HEK293 (cell line): ENCODE measurements around the gene CCDC3.

Source experiments
- CTCF ChIA-PET: fragments of 350-600 bp; formaldehyde crosslinking; extraction: SDS; loops from one replicate; lab custom pipeline; 2021; ENCODE audit warnings: antibody characterized with exemption; lab: Yijun Ruan, JAX
- POLR2A ChIA-PET: fragments of 300-600 bp; formaldehyde crosslinking; extraction: SDS; loops from one replicate; lab custom pipeline; 2020; ENCODE audit warnings: antibody characterized with exemption, inconsistent platforms; lab: Yijun Ruan, JAX
- H3K27ac ChIP-seq: fragments of 200-500 bp; sonication (Bioruptor generic); 2 replicates; pipeline ENCODE4 v1.5.1; 2014; ENCODE audit warnings: low read depth, low read length, control low read depth, inconsistent platforms; ENCODE audit errors: extremely low read depth
- H3K36me3 ChIP-seq, 2 experiments: fragments of 200-500 bp in 1 of 2; sonication (Bioruptor generic) in 1 of 2; 1 replicate in 1 of 2; 2 replicates in 1 of 2; pipeline ENCODE4 v1.5.1; 2014 to 2017; ENCODE audit warnings: inconsistent platforms in 2 of 2, low read length in 2 of 2; ENCODE audit not compliant: control insufficient read depth in 2 of 2, insufficient read depth in 1 of 2
- H3K4me1 ChIP-seq: fragments of 200-500 bp; sonication (Bioruptor generic); 2 replicates; pipeline ENCODE4 v1.5.1; 2014; ENCODE audit warnings: mild to moderate bottlenecking, low read length, inconsistent platforms; ENCODE audit not compliant: control insufficient read depth, insufficient read depth
- H3K4me3 ChIP-seq: 2 replicates; pipeline ENCODE4 v1.5.1; 2011; ENCODE audit warnings: low read depth, mild to moderate bottlenecking, control low read depth, low read length, moderate library complexity
- H3K9me3 ChIP-seq: fragments of 200-500 bp; sonication (Bioruptor generic); 2 replicates; pipeline ENCODE4 v1.5.1; 2014; ENCODE audit warnings: low read depth, low read length, inconsistent platforms; ENCODE audit not compliant: control insufficient read depth, insufficient read depth
- CTCF ChIP-seq: fragments of 450-650 bp; formaldehyde crosslinking; IDR thresholded peaks from 2 replicates; pipeline ENCODE4 v1.5.1; 2016; ENCODE audit warnings: missing biosample characterization, missing genetic modification characterization
- IKZF3 ChIP-seq: fragments of 450-650 bp; IDR thresholded peaks from 2 replicates; pipeline ENCODE4 v1.5.0; 2018; ENCODE audit warnings: missing biosample characterization, mild to moderate bottlenecking, missing genetic modification characterization, moderate library complexity
- KLF1 ChIP-seq: fragments of 450-650 bp; formaldehyde crosslinking; IDR thresholded peaks from 2 replicates; pipeline ENCODE4 v1.5.1; 2016; ENCODE audit warnings: missing biosample characterization, missing genetic modification characterization
- KLF8 ChIP-seq: fragments of 450-650 bp; formaldehyde crosslinking; IDR thresholded peaks from 2 replicates; pipeline ENCODE4 v1.5.1; 2016; ENCODE audit warnings: missing biosample characterization, missing genetic modification characterization
- OSR2 ChIP-seq: fragments of 450-650 bp; formaldehyde crosslinking; IDR thresholded peaks from 2 replicates; pipeline ENCODE4 v1.5.1; 2016; ENCODE audit warnings: missing biosample characterization, missing genetic modification characterization
- PRDM10 ChIP-seq: fragments of 450-650 bp; formaldehyde crosslinking; IDR thresholded peaks from 2 replicates; pipeline ENCODE4 v1.5.1; 2016; ENCODE audit warnings: missing biosample characterization, missing genetic modification characterization
- REPIN1 ChIP-seq: fragments of 450-650 bp; formaldehyde crosslinking; IDR thresholded peaks from 2 replicates; pipeline ENCODE4 v1.5.1; 2017; ENCODE audit warnings: missing biosample characterization, missing genetic modification characterization, low read depth
- ZFP69B ChIP-seq: fragments of 450-650 bp; formaldehyde crosslinking; IDR thresholded peaks from 2 replicates; pipeline ENCODE4 v1.5.1; 2016; ENCODE audit warnings: missing biosample characterization, missing genetic modification characterization
- ZNF114 ChIP-seq: fragments of 450-650 bp; formaldehyde crosslinking; IDR thresholded peaks from 2 replicates; pipeline ENCODE4 v1.5.0; 2017; ENCODE audit warnings: missing biosample characterization, missing genetic modification characterization
- ZNF138 ChIP-seq: fragments of 450-650 bp; formaldehyde crosslinking; IDR thresholded peaks from 2 replicates; pipeline ENCODE4 v1.5.1; 2016; ENCODE audit warnings: missing biosample characterization, missing genetic modification characterization, borderline replicate concordance
- ZNF146 ChIP-seq: fragments of 450-650 bp; formaldehyde crosslinking; IDR thresholded peaks from 2 replicates; pipeline ENCODE4 v1.5.1; 2016; ENCODE audit warnings: missing biosample characterization, missing genetic modification characterization
- ZNF175 ChIP-seq: fragments of 450-650 bp; formaldehyde crosslinking; IDR thresholded peaks from 2 replicates; pipeline ENCODE4 v1.5.1; 2016; ENCODE audit warnings: missing biosample characterization, missing genetic modification characterization
- ZNF280D ChIP-seq: fragments of 450-650 bp; formaldehyde crosslinking; IDR thresholded peaks from 2 replicates; pipeline ENCODE4 v1.5.1; 2016; ENCODE audit warnings: missing biosample characterization, missing genetic modification characterization
- ZNF37A ChIP-seq: fragments of 450-650 bp; IDR thresholded peaks from 2 replicates; pipeline ENCODE4 v1.5.1; 2018; ENCODE audit warnings: missing biosample characterization, missing genetic modification characterization
- ZNF391 ChIP-seq: fragments of 450-650 bp; formaldehyde crosslinking; IDR thresholded peaks from 2 replicates; pipeline ENCODE4 v1.5.1; 2016; ENCODE audit warnings: low read depth, missing biosample characterization, missing genetic modification characterization, borderline replicate concordance
- ZNF394 ChIP-seq: fragments of 450-650 bp; formaldehyde crosslinking; IDR thresholded peaks from 2 replicates; pipeline ENCODE4 v1.5.1; 2016; ENCODE audit warnings: missing biosample characterization, missing genetic modification characterization, mild to moderate bottlenecking, moderate library complexity, borderline replicate concordance
- ZNF426 ChIP-seq: fragments of 450-650 bp; formaldehyde crosslinking; IDR thresholded peaks from 2 replicates; pipeline ENCODE4 v1.5.1; 2017; ENCODE audit warnings: missing biosample characterization, missing genetic modification characterization, mild to moderate bottlenecking, inconsistent platforms, moderate library complexity
- ZNF548 ChIP-seq: fragments of 450-650 bp; formaldehyde crosslinking; IDR thresholded peaks from 2 replicates; pipeline ENCODE4 v1.5.1; 2016; ENCODE audit warnings: missing biosample characterization, missing genetic modification characterization
- ZNF580 ChIP-seq: fragments of 450-650 bp; formaldehyde crosslinking; IDR thresholded peaks from 2 replicates; pipeline ENCODE4 v1.5.1; 2016; ENCODE audit warnings: missing biosample characterization, missing genetic modification characterization
- ZNF600 ChIP-seq: fragments of 450-650 bp; formaldehyde crosslinking; IDR thresholded peaks from 2 replicates; pipeline ENCODE4 v1.5.1; 2016; ENCODE audit warnings: missing biosample characterization, missing genetic modification characterization
- ZNF660 ChIP-seq: fragments of 450-650 bp; IDR thresholded peaks from 2 replicates; pipeline ENCODE4 v1.5.1; 2018; ENCODE audit warnings: missing biosample characterization, mild to moderate bottlenecking, missing genetic modification characterization
- ZNF677 ChIP-seq: fragments of 450-650 bp; IDR thresholded peaks from 2 replicates; pipeline ENCODE4 v1.5.0; 2018; ENCODE audit warnings: missing biosample characterization, mild to moderate bottlenecking, missing genetic modification characterization, moderate library complexity
- ZNF707 ChIP-seq: fragments of 450-650 bp; formaldehyde crosslinking; IDR thresholded peaks from 2 replicates; pipeline ENCODE4 v1.5.1; 2016; ENCODE audit warnings: missing biosample characterization, missing genetic modification characterization
- ZNF776 ChIP-seq: fragments of 450-650 bp; formaldehyde crosslinking; IDR thresholded peaks from 2 replicates; pipeline ENCODE4 v1.5.0; 2017; ENCODE audit warnings: missing biosample characterization, missing genetic modification characterization, borderline replicate concordance

CCDC3 gene

GRCh38 chr10:13046851-13047528 lies 45.5 kb upstream of the CCDC3 start:
- TF ChIP-seq ZNF175 (no peak), ZNF394 (no peak), ZNF138 (tag by site-specific recombination) (no peak), REPIN1 (tag by site-specific recombination) (no peak), PRDM10 (tag by site-specific recombination) (no peak), ZNF677 (no peak), ZNF391 (tag by site-specific recombination) (no peak)
- ChIA-PET CTCF (interaction anchor here (0.6 kb wide), 1 partner anchor 62 kb away, joined by 4 read pairs; no protein-coding TSS in a partner anchor), POLR2A (interaction anchor here (0.7 kb wide), 1 partner anchor 188 kb away, joined by 3 read pairs; no protein-coding TSS in a partner anchor)
- Histone ChIP-seq H3K4me3 (no peak overlapping the region), H3K27ac (no peak overlapping the region), H3K9me3 (no peaks in the 10 kb centered on the region), H3K4me1 (no peaks in the 10 kb centered on the region), H3K36me3 (no peaks in the 10 kb centered on the region)

- Histone ChIP-seq H3K4me1 (no peaks in the 10 kb centered on the region), H3K36me3 (no peaks in the 10 kb centered on the region), H3K27ac (no peak overlapping the region), H3K9me3 (no peaks in the 10 kb centered on the region), H3K4me3 (no peak overlapping the region)
- ChIA-PET POLR2A (no interaction called here), CTCF (interaction anchor here (0.6 kb wide), 1 partner anchor 716 kb away, joined by 4 read pairs; no protein-coding TSS in a partner anchor)
- TF ChIP-seq KLF1 (tag by site-specific recombination) = no peak
- peak; percentile 77; the same call in 1 of the 2 replicates for TF ChIP-seq ZNF280D
- no peak for TF ChIP-seq ZFP69B (tag by site-specific recombination)
- TF ChIP-seq ZNF580 (tag by site-specific recombination) = peak; percentile 40; the same call in 1 of the 2 replicates
- TF ChIP-seq ZNF146 (tag by site-specific recombination) = peak; percentile 91
Measured at GRCh38 chr10:13043520-13043919, 42.0 kb upstream of the CCDC3 start.

GRCh38 chr10:13039761-13040160 lies 38.2 kb upstream of the CCDC3 start:
- no peak overlapping the region for H3K27ac ChIP-seq
- POLR2A ChIA-PET = no interaction called here
- CTCF ChIA-PET = interaction anchor here (0.6 kb wide), 1 partner anchor 165 kb away, joined by 3 read pairs; no protein-coding TSS in a partner anchor
- H3K9me3 ChIP-seq = no peaks in the 10 kb centered on the region
- H3K36me3 ChIP-seq = no peaks in the 10 kb centered on the region
- no peaks in the 10 kb centered on the region for H3K4me1 ChIP-seq
- H3K4me3 ChIP-seq = no peak overlapping the region
- TF ChIP-seq CTCF (tag by site-specific recombination) (no peak), ZNF37A (tag by site-specific recombination) (no peak), ZNF660 (tag by site-specific recombination) (no peak), KLF1 (tag by site-specific recombination) (no peak), ZNF600 (tag by site-specific recombination) (no peak), ZNF776 (tag by site-specific recombination) (no peak), ZNF426 (tag by site-specific recombination) (no peak), ZNF707 (tag by site-specific recombination) (no peak), ZNF114 (tag by site-specific recombination) (no peak), OSR2 (tag by site-specific recombination) (no peak), KLF8 (tag by site-specific recombination) (no peak), ZNF548 (tag by site-specific recombination) (no peak), IKZF3 (tag by site-specific recombination) (no peak)
